Psoas muscle (tissue), 8 donors: Measurements from ENCODE around the gene CFAP221. TPM values are rescaled to one million over a fixed set of nuclear protein-coding genes. Genes with fewer than 3 reads are reported as not detected.

Experiments
- ATAC-seq, 4 donors: fragments of 200-7000 bp; cut with Tn5 transposase; one replicate each; pipeline ENCODE4 v1.9.1; 2020; ENCODE audit warnings: moderate library complexity in 3 of 4, mild to moderate bottlenecking in 2 of 4
- DNase-seq, 2 donors: peaks; one replicate each; pipeline ENCODE4 v3.0.0-alpha.2; 2020
- H3K27ac ChIP-seq: fragments of 200-600 bp; one replicate; pipeline ENCODE4 v1.8.0; 2022
- H3K27me3 ChIP-seq, 3 donors: fragments of 200-600 bp in 1 of 3; one replicate each; pipeline versions ENCODE4 v1.6.1 to v1.8.0; 2013 to 2022; ENCODE audit warnings: low read length in 2 of 3, mild to moderate bottlenecking in 2 of 3, moderate library complexity in 1 of 3; ENCODE audit not compliant: insufficient read depth in 3 of 3
- H3K36me3 ChIP-seq, 2 donors: fragments of 200-600 bp in 1 of 2; one replicate each; pipeline versions ENCODE4 v1.6.1 to v1.8.0; 2013 to 2022; ENCODE audit warnings: low read depth in 1 of 2, mild to moderate bottlenecking in 1 of 2, moderate library complexity in 1 of 2; ENCODE audit not compliant: insufficient read depth in 1 of 2
- H3K4me1 ChIP-seq: fragments of 200-600 bp; one replicate; pipeline ENCODE4 v1.8.0; 2022
- H3K4me3 ChIP-seq: fragments of 200-600 bp; one replicate; pipeline ENCODE4 v1.8.0; 2022; ENCODE audit warnings: mild to moderate bottlenecking
- H3K9me3 ChIP-seq: fragments of 200-600 bp; one replicate; pipeline ENCODE4 v1.8.0; 2022
- WGBS, 3 donors: extraction: QIAGEN DNeasy Blood & Tissue Kit; methylation state at CpG; one replicate each; pipeline versions ENCODE4 v1.1.6 to v1.1.7; 2013; 5-methylcytosine and 5-hydroxymethylcytosine counted together
- intact Hi-C, 2 donors: fragments of 100-400 bp; cut with DNase I; formaldehyde crosslinking; loops; one replicate each; pipeline versions ENCODE4 v1.11.0 to v1.14.2; 2022
- polyA plus RNA-seq, 3 donors: library from polyadenylated mRNA; stranded (reverse); fragments of 200-250 nt; gene quantifications; one replicate each; pipeline ENCODE4 v1.2.3, GENCODE V29; 2013
- total RNA-seq, 4 donors: library from RNA; stranded (reverse); fragmentation: NEBNext Ultra II Directional in 2 of 4; extraction: Animal tissue kit (Norgen Biotek cat#: 25700) in 2 of 4; gene quantifications; one replicate each; pipeline versions ENCODE4 v1.2.1 to v1.2.4, GENCODE V29; 2021 to 2023
- TF ChIP-seq, protein P1 (sequence below): fragments of 200-600 bp; IDR thresholded peaks from one replicate; pipeline ENCODE4 v1.8.0; 2022; ENCODE audit warnings: antibody characterized with exemption
- donor health status: healthy with polysubstance abuse.
- donor health status: DM: no; HTN: no; CAD: no; lungs with moderate emphysema.
- donor health status: Bipolar disorder and iron deficiency.
- donor health status: healthy.
- donor health status: DM: yes; HTN: yes; CAD: no.
- donor health status: DM: no; HTN: no; CAD: no.
- donor health status: DM: no; HTN: no; CAD: no.
- donor health status: DM: yes; HTN: yes; CAD: no.

The CFAP221 gene
- total and polyA plus RNA-seq, 7 donors: 0.36 to 0.88 TPM; not detected in 5

DNA sequence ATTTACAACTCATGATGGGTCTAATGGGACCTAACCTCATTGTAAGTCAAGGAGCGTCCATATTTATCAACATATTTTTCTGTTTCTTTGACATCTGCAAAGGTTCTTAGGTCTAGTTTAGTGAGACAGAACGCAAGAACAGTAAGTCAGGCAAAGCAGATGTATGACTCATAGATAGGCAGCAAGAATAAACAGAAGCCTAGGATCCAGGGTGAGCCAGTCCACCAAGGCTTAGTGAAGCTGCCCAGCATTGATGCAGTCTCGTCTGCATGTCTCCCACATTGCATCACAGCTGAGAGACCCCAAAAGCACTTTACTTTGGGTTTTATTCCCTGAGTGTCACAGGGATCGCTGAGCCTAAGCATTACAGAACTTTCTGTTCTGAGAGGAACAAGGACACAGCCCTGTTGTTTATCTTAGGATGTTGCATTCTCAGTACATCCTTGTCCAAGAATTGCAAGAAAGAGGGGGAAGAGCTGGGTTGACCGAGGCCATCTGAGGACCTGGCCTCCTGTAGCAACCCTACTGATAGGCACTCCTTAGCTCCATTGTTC, 105.2 kb downstream of the CFAP221 start:
- Histone ChIP-seq H3K9me3 (no peaks in the 10 kb centered on the region), H3K4me3 (no peak overlapping the region), H3K27me3 (no peaks in the 10 kb centered on the region), H3K36me3 (no peaks in the 10 kb centered on the region), H3K27ac (no peak overlapping the region), H3K4me1 (no peaks in the 10 kb centered on the region)
- ATAC-seq (no peak), DNase-seq (no peak)
- WGBS, 3 donors: 86 to 91% (median 90%) methylated on average over 5 of the region's 5 CpGs
- intact Hi-C loops: no loop called here
- TF ChIP-seq, protein P1, sequence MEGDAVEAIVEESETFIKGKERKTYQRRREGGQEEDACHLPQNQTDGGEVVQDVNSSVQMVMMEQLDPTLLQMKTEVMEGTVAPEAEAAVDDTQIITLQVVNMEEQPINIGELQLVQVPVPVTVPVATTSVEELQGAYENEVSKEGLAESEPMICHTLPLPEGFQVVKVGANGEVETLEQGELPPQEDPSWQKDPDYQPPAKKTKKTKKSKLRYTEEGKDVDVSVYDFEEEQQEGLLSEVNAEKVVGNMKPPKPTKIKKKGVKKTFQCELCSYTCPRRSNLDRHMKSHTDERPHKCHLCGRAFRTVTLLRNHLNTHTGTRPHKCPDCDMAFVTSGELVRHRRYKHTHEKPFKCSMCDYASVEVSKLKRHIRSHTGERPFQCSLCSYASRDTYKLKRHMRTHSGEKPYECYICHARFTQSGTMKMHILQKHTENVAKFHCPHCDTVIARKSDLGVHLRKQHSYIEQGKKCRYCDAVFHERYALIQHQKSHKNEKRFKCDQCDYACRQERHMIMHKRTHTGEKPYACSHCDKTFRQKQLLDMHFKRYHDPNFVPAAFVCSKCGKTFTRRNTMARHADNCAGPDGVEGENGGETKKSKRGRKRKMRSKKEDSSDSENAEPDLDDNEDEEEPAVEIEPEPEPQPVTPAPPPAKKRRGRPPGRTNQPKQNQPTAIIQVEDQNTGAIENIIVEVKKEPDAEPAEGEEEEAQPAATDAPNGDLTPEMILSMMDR: no peak

DNA sequence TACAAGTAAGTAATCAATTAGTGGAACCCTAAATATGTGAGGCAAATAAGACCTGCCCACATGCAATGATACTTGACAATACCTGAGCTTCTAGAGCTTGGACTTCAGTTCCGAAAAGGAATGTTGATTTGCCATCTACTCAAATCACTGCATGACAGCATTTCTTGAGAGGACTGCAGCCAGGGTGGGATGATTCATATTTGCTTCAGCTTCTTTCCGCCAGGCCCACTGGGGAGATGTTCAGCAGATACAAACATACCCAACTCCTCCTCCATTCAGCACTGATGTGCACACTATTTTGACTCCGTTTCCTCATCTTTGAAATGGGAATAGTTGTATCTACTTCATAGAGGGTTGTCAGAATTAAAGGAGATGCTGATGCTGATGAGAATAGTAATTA, 106.0 kb downstream of the CFAP221 start:
- H3K4me3 ChIP-seq: no peak overlapping the region
- no peaks in the 10 kb centered on the region for H3K36me3 ChIP-seq
- no peaks in the 10 kb centered on the region for H3K9me3 ChIP-seq
- no peak overlapping the region for H3K27ac ChIP-seq
- no peaks in the 10 kb centered on the region for H3K4me1 ChIP-seq
- intact Hi-C loops: no loop called here
- no peaks in the 10 kb centered on the region for H3K27me3 ChIP-seq
- ATAC-seq (no peak), DNase-seq (no peak)
- TF ChIP-seq, protein P1: no peak
- WGBS, 3 donors: 89 to 94% (median 93%) methylated on average over 3 of the region's 3 CpGs

DNA sequence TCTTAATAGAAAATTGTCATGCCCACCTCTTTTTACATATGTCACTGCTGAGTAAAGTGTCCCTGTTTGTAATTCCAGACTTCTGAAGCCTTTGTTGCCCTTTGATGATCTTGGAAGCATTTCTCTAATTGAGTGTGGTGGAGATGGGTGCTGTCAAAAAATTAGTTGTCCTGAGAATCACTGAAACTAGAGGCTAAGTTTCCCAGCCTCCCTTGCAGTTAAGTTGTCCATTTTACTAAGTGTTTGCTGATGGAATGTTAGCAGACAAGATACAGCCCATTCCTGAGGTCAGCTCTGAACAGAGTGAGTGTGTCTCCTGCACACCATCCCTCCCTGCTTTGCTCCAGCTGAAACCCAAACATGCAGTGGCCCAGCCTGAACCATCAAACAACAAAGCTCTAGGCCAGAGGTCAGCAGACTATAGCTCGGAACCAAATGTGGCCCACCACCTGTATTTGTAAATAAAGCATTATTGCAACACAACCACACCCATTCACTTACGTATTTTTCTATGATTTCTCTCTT, 106.7 kb downstream of the CFAP221 start:
- H3K36me3 ChIP-seq: no peaks in the 10 kb centered on the region
- no peaks in the 10 kb centered on the region for H3K4me1 ChIP-seq
- H3K27me3 ChIP-seq: no peaks in the 10 kb centered on the region
- H3K4me3 ChIP-seq: no peak overlapping the region
- no peak for ATAC-seq
- TF ChIP-seq, protein P1: no peak
- intact Hi-C loops: no loop called here
- H3K9me3 ChIP-seq: no peaks in the 10 kb centered on the region
- 91 to 96% (median 92%) methylated on average over 2 of the region's 2 CpGs for WGBS, 3 donors
- no peak for DNase-seq
- H3K27ac ChIP-seq: no peak overlapping the region

DNA sequence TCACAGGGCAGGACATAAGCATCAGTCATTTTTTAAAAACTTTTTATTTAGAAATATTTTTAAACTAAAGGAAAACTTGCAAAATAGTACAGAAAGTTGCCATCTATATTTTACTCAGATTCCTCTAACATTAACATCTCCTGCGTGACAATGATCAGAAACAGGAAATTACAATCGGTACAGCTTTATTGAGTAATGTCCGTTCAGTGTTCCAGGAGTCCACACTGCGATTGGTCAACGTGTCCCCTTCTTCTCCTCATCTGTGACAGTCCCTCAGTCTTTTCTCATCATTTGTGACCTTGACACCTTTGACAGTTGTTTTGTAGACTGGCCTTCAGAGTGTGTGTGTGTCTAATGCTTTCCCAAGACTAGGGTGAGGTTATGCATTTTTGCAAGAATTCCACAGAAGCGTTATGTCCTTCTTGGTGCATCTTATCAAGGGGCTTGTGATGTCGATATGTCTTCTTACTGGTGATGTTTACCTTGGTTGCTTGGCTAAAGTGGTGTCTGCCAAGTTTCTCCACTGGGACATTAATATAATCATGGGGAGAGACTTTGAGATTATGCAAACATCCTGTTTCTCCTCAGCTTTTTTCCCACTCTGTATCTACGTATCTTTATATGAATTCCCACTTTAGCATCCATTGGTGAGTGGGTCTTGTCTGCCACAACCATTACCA, 113.4 kb downstream of the CFAP221 start:
- ATAC-seq (no peak), DNase-seq (no peak)
- Histone ChIP-seq H3K9me3 (no peaks in the 10 kb centered on the region), H3K27ac (no peak overlapping the region), H3K4me1 (no peaks in the 10 kb centered on the region), H3K36me3 (no peaks in the 10 kb centered on the region), H3K4me3 (no peak overlapping the region), H3K27me3 (no peaks in the 10 kb centered on the region)
- 68 to 74% (median 68%) methylated on average over 8 of the region's 8 CpGs for WGBS, 3 donors
- TF ChIP-seq, protein P1: no peak
- intact Hi-C loops: loop anchor here (2.0 kb wide), 2 partner anchors 17 to 251 kb away; no protein-coding TSS in a partner anchor
